Endothelial cell of umbilical vein (primary cell): Measurements from ENCODE around the gene FSCB. TPM values are rescaled to one million over a fixed set of nuclear protein-coding genes. Genes with fewer than 3 reads are reported as not detected.

ENCODE experiments used
- Bru-seq: library from RNA; stranded (reverse); fragments of 400-500 nt; gene quantifications from one replicate; lab custom pipeline; 2021; lab: Mats Ljungman, UMichigan
- BruChase-seq, 2 experiments: library from RNA; stranded (reverse); fragments of 400-500 nt; gene quantifications; one replicate each; lab custom pipeline; 2021; lab: Mats Ljungman, UMichigan
- BruUV-seq: library from RNA; stranded (reverse); fragments of 400-500 nt; replicated peaks from 2 replicates; lab custom pipeline; 2021; lab: Mats Ljungman, UMichigan
- CTCF ChIA-PET: fragments of 300-600, 350-600 bp; sonication (Branson Sonifier 250); formaldehyde crosslinking; loops from one replicate; lab custom pipeline; 2021; ENCODE audit warnings: antibody characterized with exemption, inconsistent platforms; lab: Charles Lee
- POLR2A ChIA-PET: fragments of 300-600, 350-600 bp; sonication (Branson Sonifier 250); formaldehyde crosslinking; loops from one replicate; lab custom pipeline; 2021; ENCODE audit warnings: antibody characterized with exemption, inconsistent platforms; lab: Charles Lee
- DNase-seq: peaks from one replicate; pipeline ENCODE4 v3.0.0-alpha.2; 2011; ENCODE audit warnings: low read depth, low spot score
- FAIRE-seq: peaks from 2 replicates; lab custom pipeline; 2011; peaks lifted over from hg19 to GRCh38; lab: Jason Lieb, UNC
- H2AFZ ChIP-seq: 2 replicates; pipeline ENCODE4 v1.6.0; 2012; ENCODE audit warnings: low read depth, low read length, control low read depth, inconsistent platforms
- H3K27ac ChIP-seq: 2 replicates; pipeline ENCODE4 v1.5.1; 2011; ENCODE audit warnings: low read depth, mild to moderate bottlenecking, control low read depth, low read length, moderate library complexity; ENCODE audit not compliant: insufficient read depth
- H3K27me3 ChIP-seq, 2 experiments: 2 replicates each; pipeline versions ENCODE4 v1.6.0 to v1.6.1; 2011; ENCODE audit warnings: low read length in 2 of 2, mixed read lengths in 1 of 2; ENCODE audit not compliant: control insufficient read depth in 2 of 2, insufficient read depth in 2 of 2
- H3K36me3 ChIP-seq, 2 experiments: 2 replicates in 1 of 2; 3 replicates in 1 of 2; pipeline ENCODE4 v1.5.1; 2011; ENCODE audit warnings: low read length in 2 of 2, mild to moderate bottlenecking in 1 of 2, moderate library complexity in 1 of 2; ENCODE audit not compliant: control insufficient read depth in 2 of 2, insufficient read depth in 2 of 2; ENCODE audit errors: extremely low read depth in 1 of 2
- H3K4me1 ChIP-seq: 3 replicates; pipeline ENCODE4 v1.5.1; 2011; ENCODE audit warnings: mild to moderate bottlenecking, low read length; ENCODE audit not compliant: control insufficient read depth, insufficient read depth; ENCODE audit errors: extremely low read depth
- H3K4me2 ChIP-seq: 2 replicates; pipeline ENCODE4 v1.6.1; 2011; ENCODE audit warnings: low read length, control low read depth, mixed read lengths; ENCODE audit not compliant: insufficient read depth
- H3K4me3 ChIP-seq, 3 experiments: fragments of 200-600 bp in 1 of 3; sonication (generic), shearing (Covaris generic) in 1 of 3; replicated peaks in 1 of 3; 2 replicates each; pipeline ENCODE4 v1.5.1; 2011 to 2016; ENCODE audit warnings: control low read depth in 3 of 3, low read length in 3 of 3, mild to moderate bottlenecking in 2 of 3, inconsistent platforms in 1 of 3, low read depth in 1 of 3, moderate library complexity in 1 of 3; ENCODE audit not compliant: insufficient read depth in 1 of 3
- H3K79me2 ChIP-seq: 2 replicates; pipeline ENCODE4 v1.6.0; 2012; ENCODE audit warnings: low read length, inconsistent platforms; ENCODE audit not compliant: control insufficient read depth, insufficient read depth
- H3K9ac ChIP-seq: replicated peaks from 2 replicates; pipeline ENCODE3; 2011; ENCODE audit warnings: low read length, control low read depth; ENCODE audit not compliant: insufficient read depth; ENCODE audit errors: extremely low read depth
- H3K9me1 ChIP-seq: replicated peaks from 3 replicates; pipeline ENCODE4 v1.6.0; 2011; ENCODE audit warnings: mild to moderate bottlenecking, low read length; ENCODE audit not compliant: control insufficient read depth, insufficient read depth; ENCODE audit errors: extremely low read depth
- H3K9me3 ChIP-seq: replicated peaks from 2 replicates; pipeline ENCODE4 v1.5.1; 2012; ENCODE audit warnings: low read length, inconsistent platforms; ENCODE audit not compliant: control insufficient read depth, insufficient read depth
- H4K20me1 ChIP-seq: replicated peaks from 2 replicates; pipeline ENCODE3; 2011; ENCODE audit warnings: mild to moderate bottlenecking, low read length; ENCODE audit not compliant: control insufficient read depth, insufficient read depth; ENCODE audit errors: extremely low read depth
- EZH2 ChIP-seq: IDR thresholded peaks from 2 replicates; pipeline ENCODE4 v1.6.1; 2012; ENCODE audit warnings: borderline replicate concordance, low read depth, mild to moderate bottlenecking, moderate library complexity, low read length, inconsistent platforms; ENCODE audit not compliant: severe bottlenecking
- FOS ChIP-seq: IDR thresholded peaks from 2 replicates; pipeline ENCODE4 v1.6.1; 2011; ENCODE audit warnings: mild to moderate bottlenecking, low read length, moderate library complexity, borderline replicate concordance; ENCODE audit not compliant: insufficient read depth
- GATA2 ChIP-seq: IDR thresholded peaks from 2 replicates; pipeline ENCODE4 v1.7.0; 2011; ENCODE audit warnings: low read depth, mild to moderate bottlenecking, moderate library complexity, mixed read lengths, low read length; ENCODE audit not compliant: insufficient read length, insufficient read depth
- JUN ChIP-seq: IDR thresholded peaks from 2 replicates; pipeline ENCODE4 v1.6.1; 2011; ENCODE audit warnings: borderline replicate concordance, low read depth; ENCODE audit not compliant: insufficient read length, insufficient read depth
- MYC ChIP-seq: IDR thresholded peaks from one replicate; pipeline ENCODE4 v1.6.1; 2011; ENCODE audit warnings: mild to moderate bottlenecking, low read depth, low read length
- POLR2A ChIP-seq: IDR thresholded peaks from 2 replicates; pipeline ENCODE4 v1.6.1; 2012; ENCODE audit warnings: low read depth, mild to moderate bottlenecking, control low read depth, low read length
- POLR2AphosphoS5 ChIP-seq: IDR thresholded peaks from 2 replicates; pipeline ENCODE4 v1.6.1; 2012; ENCODE audit warnings: low read depth, mild to moderate bottlenecking, control low read depth, low read length, moderate library complexity; ENCODE audit not compliant: insufficient read depth
- dilution Hi-C: fragments of 300-500 bp; cut with MboI; formaldehyde crosslinking; loops from one replicate; pipeline ENCODE4 v1.15.0; 2019; ENCODE audit warnings: low sequenced_read_pairs; ENCODE audit not compliant: extremely low pct_ligation_motif_present
- intact Hi-C: fragments of 100-400 bp; cut with micrococcal nuclease; formaldehyde crosslinking; loops from one replicate; pipeline ENCODE4 v1.10.0; 2022
- long read RNA-seq: library from polyadenylated mRNA; stranded (forward); transcript quantifications from one replicate; pipeline ENCODE4 v2.0.0, GENCODE V29; 2021
- polyA minus RNA-seq, 3 experiments: library from RNA; depleted of rRNA, polyadenylated mRNA; stranded (reverse); fragments of >200 nt; gene quantifications; 1 replicate in 1 of 3; 2 replicates in 2 of 3; pipeline ENCODE4 v1.2.3, GENCODE V29; 2011
- polyA plus RNA-seq, 4 experiments: library from polyadenylated mRNA; depleted of rRNA in 3 of 4; stranded (reverse) in 3 of 4; unstranded in 1 of 4; fragments of >200 nt; gene quantifications; 2 replicates each; pipeline versions ENCODE4 v1.2.1 to v1.2.3, GENCODE V29; 2011 to 2012; ENCODE audit warnings: missing spikeins in 1 of 4
- total RNA-seq: library from RNA; stranded (reverse); gene quantifications from 2 replicates; pipeline ENCODE4 v1.2.3, GENCODE V29; 2021
- TF ChIP-seq, protein P1 (sequence below), 2 donors: IDR thresholded peaks; 1 replicate in 1 of 2; 2 replicates in 1 of 2; pipeline ENCODE4 v1.5.1; 2011; ENCODE audit warnings: low read length in 2 of 2, mild to moderate bottlenecking in 2 of 2, moderate library complexity in 2 of 2, control low read depth in 1 of 2, inconsistent platforms in 1 of 2, low read depth in 1 of 2; ENCODE audit not compliant: insufficient read depth in 1 of 2; ENCODE audit errors: extremely low read depth in 1 of 2
- TF ChIP-seq, protein P2 (sequence below): IDR thresholded peaks from 2 replicates; pipeline ENCODE4 v1.6.1; 2011; ENCODE audit not compliant: insufficient read depth, insufficient read length

FSCB gene, protein sequence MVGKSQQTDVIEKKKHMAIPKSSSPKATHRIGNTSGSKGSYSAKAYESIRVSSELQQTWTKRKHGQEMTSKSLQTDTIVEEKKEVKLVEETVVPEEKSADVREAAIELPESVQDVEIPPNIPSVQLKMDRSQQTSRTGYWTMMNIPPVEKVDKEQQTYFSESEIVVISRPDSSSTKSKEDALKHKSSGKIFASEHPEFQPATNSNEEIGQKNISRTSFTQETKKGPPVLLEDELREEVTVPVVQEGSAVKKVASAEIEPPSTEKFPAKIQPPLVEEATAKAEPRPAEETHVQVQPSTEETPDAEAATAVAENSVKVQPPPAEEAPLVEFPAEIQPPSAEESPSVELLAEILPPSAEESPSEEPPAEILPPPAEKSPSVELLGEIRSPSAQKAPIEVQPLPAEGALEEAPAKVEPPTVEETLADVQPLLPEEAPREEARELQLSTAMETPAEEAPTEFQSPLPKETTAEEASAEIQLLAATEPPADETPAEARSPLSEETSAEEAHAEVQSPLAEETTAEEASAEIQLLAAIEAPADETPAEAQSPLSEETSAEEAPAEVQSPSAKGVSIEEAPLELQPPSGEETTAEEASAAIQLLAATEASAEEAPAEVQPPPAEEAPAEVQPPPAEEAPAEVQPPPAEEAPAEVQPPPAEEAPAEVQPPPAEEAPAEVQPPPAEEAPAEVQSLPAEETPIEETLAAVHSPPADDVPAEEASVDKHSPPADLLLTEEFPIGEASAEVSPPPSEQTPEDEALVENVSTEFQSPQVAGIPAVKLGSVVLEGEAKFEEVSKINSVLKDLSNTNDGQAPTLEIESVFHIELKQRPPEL
- total RNA-seq (not detected in 2 replicates), polyA plus RNA-seq (not detected in 2 replicates), polyA minus RNA-seq (not detected in 2 replicates), Bru-seq, nascent RNA (not detected), BruChase-seq, experiment 1, labeled RNA remaining after a 6-hour chase (not detected), BruChase-seq, experiment 2, labeled RNA remaining after a 2-hour chase (percentile 15 among the genes with signal in this experiment)
- polyA plus RNA-seq (2011; cell fraction: cytosol; rRNA removed): not detected in 2 replicates
- polyA plus RNA-seq (2011; cell fraction: nucleus; rRNA removed): not detected in 2 replicates
- not detected in 2 replicates for polyA plus RNA-seq (2012)
- not detected for polyA minus RNA-seq (2011; cell fraction: cytosol; rRNA and poly(A)+ RNA removed)
- not detected in 2 replicates for polyA minus RNA-seq (2011; cell fraction: nucleus; rRNA and poly(A)+ RNA removed)
- long read RNA-seq: 0 reads

DNA sequence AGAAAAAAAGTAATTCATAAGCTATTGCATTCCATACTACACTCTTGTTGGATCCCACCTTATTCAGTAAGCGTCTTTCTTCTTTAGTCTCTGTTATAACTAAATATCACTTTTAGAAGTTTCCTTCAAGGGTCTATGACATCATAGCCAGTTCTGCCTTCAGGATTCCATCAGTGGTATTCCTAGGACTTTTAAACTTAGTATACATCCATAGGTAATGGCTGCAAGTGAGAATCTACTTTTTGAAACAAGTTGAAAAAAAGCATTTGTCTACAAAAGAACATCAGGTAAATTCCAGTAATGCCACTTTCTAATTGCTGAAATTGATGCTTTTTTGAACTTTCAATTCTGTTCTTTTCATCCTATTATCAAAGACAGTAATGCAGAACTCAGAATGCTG, at the start of gene FSCB:
FSCB (minus strand) TSS at position 101 of the 400 bp plus-strand sequence. CDS start 296 bp downstream, outside the sequence.
- Histone ChIP-seq H3K27ac (no peak within 1 kb of the TSS), H3K4me2 (no peak within 1 kb of the TSS), H3K4me3 (no peak within 1 kb of the TSS), H3K27me3 (no peaks in the 10 kb centered on the region), H4K20me1 (no peaks in the 10 kb centered on the region), H3K9me1 (no peaks in the 10 kb centered on the region), H3K36me3 (no peaks in the 10 kb centered on the region), H2AFZ (no peak within 1 kb of the TSS), H3K4me1 (no peaks in the 10 kb centered on the region), H3K9me3 (no peaks in the 10 kb centered on the region), H3K79me2 (no peaks in the 10 kb centered on the region), H3K9ac (no peak within 1 kb of the TSS)
- intact Hi-C loops (no loop called here), dilution Hi-C loops (no loop called here)
- ChIA-PET CTCF (no interaction called here), POLR2A (no interaction called here)
- TF ChIP-seq MYC (no peak), POLR2A (no peak), EZH2 (no peak), POLR2AphosphoS5 (no peak), FOS (no peak), JUN (no peak), GATA2 (no peak)
- TF ChIP-seq, protein P1, sequence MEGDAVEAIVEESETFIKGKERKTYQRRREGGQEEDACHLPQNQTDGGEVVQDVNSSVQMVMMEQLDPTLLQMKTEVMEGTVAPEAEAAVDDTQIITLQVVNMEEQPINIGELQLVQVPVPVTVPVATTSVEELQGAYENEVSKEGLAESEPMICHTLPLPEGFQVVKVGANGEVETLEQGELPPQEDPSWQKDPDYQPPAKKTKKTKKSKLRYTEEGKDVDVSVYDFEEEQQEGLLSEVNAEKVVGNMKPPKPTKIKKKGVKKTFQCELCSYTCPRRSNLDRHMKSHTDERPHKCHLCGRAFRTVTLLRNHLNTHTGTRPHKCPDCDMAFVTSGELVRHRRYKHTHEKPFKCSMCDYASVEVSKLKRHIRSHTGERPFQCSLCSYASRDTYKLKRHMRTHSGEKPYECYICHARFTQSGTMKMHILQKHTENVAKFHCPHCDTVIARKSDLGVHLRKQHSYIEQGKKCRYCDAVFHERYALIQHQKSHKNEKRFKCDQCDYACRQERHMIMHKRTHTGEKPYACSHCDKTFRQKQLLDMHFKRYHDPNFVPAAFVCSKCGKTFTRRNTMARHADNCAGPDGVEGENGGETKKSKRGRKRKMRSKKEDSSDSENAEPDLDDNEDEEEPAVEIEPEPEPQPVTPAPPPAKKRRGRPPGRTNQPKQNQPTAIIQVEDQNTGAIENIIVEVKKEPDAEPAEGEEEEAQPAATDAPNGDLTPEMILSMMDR (IDR thresholded peaks at IDR 0.05; ENCODE audit: extremely low read depth in 1 of 2, insufficient read depth in 1 of 2, low read depth in 1 of 2, low read length in 2 of 2): no peak
- TF ChIP-seq, protein P2, sequence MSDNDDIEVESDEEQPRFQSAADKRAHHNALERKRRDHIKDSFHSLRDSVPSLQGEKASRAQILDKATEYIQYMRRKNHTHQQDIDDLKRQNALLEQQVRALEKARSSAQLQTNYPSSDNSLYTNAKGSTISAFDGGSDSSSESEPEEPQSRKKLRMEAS: no peak
- BruUV-seq: no TSS peak
- no peak for FAIRE-seq
- no peak for DNase-seq
